GM12878 (cell line): ENCODE measurements around the gene LPAR3. TPM values are rescaled to one million over a fixed set of nuclear protein-coding genes. Genes with fewer than 3 reads are reported as not detected.

ENCODE experiments used
- CBFB ChIP-seq: IDR thresholded peaks from 2 replicates; pipeline ENCODE4 v1.6.1; 2016; ENCODE audit warnings: antibody characterized with exemption, low read depth
- CBX3 ChIP-seq: fragments of 200-600 bp; sonication (generic); IDR thresholded peaks from 2 replicates; pipeline ENCODE4 v1.6.1; 2016; ENCODE audit warnings: low read depth, borderline replicate concordance
- ESRRA ChIP-seq: IDR thresholded peaks from 2 replicates; pipeline ENCODE4 v1.6.1; 2012; ENCODE audit warnings: mild to moderate bottlenecking, low read length, improper control_type of control experiment
- JUNB ChIP-seq: IDR thresholded peaks from 2 replicates; pipeline ENCODE4 v1.6.1; 2016; ENCODE audit warnings: antibody characterized with exemption, mild to moderate bottlenecking
- polyA plus RNA-seq, 11 experiments: library from polyadenylated mRNA; depleted of rRNA in 4 of 11; unstranded in 6 of 11; stranded (reverse) in 5 of 11; fragments of >200 nt; fragmentation: Nextera tagmentation in 4 of 11; fragmentation: Illumina TruSeq in 1 of 11; extraction: Ambion mirVana in 4 of 11; extraction: Trizol in 1 of 11; gene quantifications; 1 replicate in 1 of 11; 2 replicates in 10 of 11; pipeline versions ENCODE4 v1.2.1 to v1.2.3, GENCODE V29; 2011 to 2016; ENCODE audit warnings: inconsistent platforms in 2 of 11, missing spikeins in 2 of 11, low read depth in 1 of 11
- total RNA-seq, 4 experiments: library from RNA; depleted of rRNA in 3 of 4; stranded (reverse); fragments of >200 nt in 3 of 4; fragmentation: Illumina TruSeq in 1 of 4; extraction: Trizol in 1 of 4; gene quantifications; 2 replicates each; pipeline versions ENCODE4 v1.2.1 to v1.2.3, GENCODE V29; 2013 to 2021
- TF ChIP-seq, protein P1 (sequence below): IDR thresholded peaks from 2 replicates; pipeline ENCODE4 v1.6.1; 2012; ENCODE audit warnings: improper control_type of control experiment, low read depth, low read length; ENCODE audit not compliant: insufficient replicate concordance
- TF ChIP-seq, protein P2 (sequence below): fragments of 450-650 bp; IDR thresholded peaks from 2 replicates; pipeline ENCODE4 v1.6.1; 2017; ENCODE audit warnings: mild to moderate bottlenecking, moderate library complexity
- TF ChIP-seq, protein P3 (sequence below): IDR thresholded peaks from 2 replicates; pipeline ENCODE4 v1.6.1; 2012; ENCODE audit warnings: mild to moderate bottlenecking, low read depth, low read length

Gene LPAR3
- total and polyA plus RNA-seq, 10 of the 15 experiments (the other 5 are each of a cell fraction or from before 2014, with no cell fraction given) = 0.03 to 0.31 (median 0.09) TPM; not detected in 3

DNA sequence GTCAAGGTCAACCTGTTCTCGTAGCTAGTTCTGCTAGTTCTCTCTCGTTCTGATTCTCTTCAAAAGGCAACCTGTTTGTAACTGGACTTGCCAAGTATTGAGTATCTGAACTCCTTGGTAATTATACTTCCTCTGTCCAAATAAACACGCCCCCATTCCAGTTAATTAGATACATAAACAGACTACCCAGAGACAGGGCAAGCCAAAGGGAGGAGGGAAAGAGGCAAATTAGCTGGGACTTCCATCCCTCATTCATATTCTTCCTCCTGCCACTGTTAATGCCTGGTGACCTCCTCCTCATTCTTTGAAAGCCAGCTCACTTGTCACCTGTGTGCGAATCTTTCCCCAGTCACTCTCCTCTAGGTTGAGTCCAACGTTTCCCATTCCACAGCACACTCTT is 62.9 kb downstream of the LPAR3 start (continued):
- TF ChIP-seq, protein P1, sequence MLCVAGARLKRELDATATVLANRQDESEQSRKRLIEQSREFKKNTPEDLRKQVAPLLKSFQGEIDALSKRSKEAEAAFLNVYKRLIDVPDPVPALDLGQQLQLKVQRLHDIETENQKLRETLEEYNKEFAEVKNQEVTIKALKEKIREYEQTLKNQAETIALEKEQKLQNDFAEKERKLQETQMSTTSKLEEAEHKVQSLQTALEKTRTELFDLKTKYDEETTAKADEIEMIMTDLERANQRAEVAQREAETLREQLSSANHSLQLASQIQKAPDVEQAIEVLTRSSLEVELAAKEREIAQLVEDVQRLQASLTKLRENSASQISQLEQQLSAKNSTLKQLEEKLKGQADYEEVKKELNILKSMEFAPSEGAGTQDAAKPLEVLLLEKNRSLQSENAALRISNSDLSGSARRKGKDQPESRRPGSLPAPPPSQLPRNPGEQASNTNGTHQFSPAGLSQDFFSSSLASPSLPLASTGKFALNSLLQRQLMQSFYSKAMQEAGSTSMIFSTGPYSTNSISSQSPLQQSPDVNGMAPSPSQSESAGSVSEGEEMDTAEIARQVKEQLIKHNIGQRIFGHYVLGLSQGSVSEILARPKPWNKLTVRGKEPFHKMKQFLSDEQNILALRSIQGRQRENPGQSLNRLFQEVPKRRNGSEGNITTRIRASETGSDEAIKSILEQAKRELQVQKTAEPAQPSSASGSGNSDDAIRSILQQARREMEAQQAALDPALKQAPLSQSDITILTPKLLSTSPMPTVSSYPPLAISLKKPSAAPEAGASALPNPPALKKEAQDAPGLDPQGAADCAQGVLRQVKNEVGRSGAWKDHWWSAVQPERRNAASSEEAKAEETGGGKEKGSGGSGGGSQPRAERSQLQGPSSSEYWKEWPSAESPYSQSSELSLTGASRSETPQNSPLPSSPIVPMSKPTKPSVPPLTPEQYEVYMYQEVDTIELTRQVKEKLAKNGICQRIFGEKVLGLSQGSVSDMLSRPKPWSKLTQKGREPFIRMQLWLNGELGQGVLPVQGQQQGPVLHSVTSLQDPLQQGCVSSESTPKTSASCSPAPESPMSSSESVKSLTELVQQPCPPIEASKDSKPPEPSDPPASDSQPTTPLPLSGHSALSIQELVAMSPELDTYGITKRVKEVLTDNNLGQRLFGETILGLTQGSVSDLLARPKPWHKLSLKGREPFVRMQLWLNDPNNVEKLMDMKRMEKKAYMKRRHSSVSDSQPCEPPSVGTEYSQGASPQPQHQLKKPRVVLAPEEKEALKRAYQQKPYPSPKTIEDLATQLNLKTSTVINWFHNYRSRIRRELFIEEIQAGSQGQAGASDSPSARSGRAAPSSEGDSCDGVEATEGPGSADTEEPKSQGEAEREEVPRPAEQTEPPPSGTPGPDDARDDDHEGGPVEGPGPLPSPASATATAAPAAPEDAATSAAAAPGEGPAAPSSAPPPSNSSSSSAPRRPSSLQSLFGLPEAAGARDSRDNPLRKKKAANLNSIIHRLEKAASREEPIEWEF = no peak
- TF ChIP-seq, protein P2, sequence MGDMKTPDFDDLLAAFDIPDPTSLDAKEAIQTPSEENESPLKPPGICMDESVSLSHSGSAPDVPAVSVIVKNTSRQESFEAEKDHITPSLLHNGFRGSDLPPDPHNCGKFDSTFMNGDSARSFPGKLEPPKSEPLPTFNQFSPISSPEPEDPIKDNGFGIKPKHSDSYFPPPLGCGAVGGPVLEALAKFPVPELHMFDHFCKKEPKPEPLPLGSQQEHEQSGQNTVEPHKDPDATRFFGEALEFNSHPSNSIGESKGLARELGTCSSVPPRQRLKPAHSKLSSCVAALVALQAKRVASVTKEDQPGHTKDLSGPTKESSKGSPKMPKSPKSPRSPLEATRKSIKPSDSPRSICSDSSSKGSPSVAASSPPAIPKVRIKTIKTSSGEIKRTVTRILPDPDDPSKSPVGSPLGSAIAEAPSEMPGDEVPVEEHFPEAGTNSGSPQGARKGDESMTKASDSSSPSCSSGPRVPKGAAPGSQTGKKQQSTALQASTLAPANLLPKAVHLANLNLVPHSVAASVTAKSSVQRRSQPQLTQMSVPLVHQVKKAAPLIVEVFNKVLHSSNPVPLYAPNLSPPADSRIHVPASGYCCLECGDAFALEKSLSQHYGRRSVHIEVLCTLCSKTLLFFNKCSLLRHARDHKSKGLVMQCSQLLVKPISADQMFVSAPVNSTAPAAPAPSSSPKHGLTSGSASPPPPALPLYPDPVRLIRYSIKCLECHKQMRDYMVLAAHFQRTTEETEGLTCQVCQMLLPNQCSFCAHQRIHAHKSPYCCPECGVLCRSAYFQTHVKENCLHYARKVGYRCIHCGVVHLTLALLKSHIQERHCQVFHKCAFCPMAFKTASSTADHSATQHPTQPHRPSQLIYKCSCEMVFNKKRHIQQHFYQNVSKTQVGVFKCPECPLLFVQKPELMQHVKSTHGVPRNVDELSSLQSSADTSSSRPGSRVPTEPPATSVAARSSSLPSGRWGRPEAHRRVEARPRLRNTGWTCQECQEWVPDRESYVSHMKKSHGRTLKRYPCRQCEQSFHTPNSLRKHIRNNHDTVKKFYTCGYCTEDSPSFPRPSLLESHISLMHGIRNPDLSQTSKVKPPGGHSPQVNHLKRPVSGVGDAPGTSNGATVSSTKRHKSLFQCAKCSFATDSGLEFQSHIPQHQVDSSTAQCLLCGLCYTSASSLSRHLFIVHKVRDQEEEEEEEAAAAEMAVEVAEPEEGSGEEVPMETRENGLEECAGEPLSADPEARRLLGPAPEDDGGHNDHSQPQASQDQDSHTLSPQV = no peak
- no peak for TF ChIP-seq CBFB
- TF ChIP-seq CBX3 = no peak
- no peak for TF ChIP-seq JUNB
- TF ChIP-seq ESRRA = no peak
- TF ChIP-seq, protein P3, sequence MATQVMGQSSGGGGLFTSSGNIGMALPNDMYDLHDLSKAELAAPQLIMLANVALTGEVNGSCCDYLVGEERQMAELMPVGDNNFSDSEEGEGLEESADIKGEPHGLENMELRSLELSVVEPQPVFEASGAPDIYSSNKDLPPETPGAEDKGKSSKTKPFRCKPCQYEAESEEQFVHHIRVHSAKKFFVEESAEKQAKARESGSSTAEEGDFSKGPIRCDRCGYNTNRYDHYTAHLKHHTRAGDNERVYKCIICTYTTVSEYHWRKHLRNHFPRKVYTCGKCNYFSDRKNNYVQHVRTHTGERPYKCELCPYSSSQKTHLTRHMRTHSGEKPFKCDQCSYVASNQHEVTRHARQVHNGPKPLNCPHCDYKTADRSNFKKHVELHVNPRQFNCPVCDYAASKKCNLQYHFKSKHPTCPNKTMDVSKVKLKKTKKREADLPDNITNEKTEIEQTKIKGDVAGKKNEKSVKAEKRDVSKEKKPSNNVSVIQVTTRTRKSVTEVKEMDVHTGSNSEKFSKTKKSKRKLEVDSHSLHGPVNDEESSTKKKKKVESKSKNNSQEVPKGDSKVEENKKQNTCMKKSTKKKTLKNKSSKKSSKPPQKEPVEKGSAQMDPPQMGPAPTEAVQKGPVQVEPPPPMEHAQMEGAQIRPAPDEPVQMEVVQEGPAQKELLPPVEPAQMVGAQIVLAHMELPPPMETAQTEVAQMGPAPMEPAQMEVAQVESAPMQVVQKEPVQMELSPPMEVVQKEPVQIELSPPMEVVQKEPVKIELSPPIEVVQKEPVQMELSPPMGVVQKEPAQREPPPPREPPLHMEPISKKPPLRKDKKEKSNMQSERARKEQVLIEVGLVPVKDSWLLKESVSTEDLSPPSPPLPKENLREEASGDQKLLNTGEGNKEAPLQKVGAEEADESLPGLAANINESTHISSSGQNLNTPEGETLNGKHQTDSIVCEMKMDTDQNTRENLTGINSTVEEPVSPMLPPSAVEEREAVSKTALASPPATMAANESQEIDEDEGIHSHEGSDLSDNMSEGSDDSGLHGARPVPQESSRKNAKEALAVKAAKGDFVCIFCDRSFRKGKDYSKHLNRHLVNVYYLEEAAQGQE = no peak
